GM12892 (cell line): ENCODE measurements around the gene FGF22.
"Not testable (repeated sequence)": the region's sequence is repeated elsewhere in the genome, so short reads cannot be mapped to it uniquely, and the experiment has no call there.

Source experiments
- DNase-seq: peaks from one replicate; pipeline ENCODE4 v3.0.0; 2011; ENCODE audit not compliant: insufficient read length
- FAIRE-seq: peaks from 2 replicates; lab custom pipeline; 2011; peaks lifted over from hg19 to GRCh38; lab: Jason Lieb, UNC
- POLR2A ChIP-seq: IDR thresholded peaks from 2 replicates; pipeline ENCODE4 v1.6.1; 2011; ENCODE audit warnings: low read depth, low read length, control low read depth
- POLR2AphosphoS5 ChIP-seq: IDR thresholded peaks from 2 replicates; pipeline ENCODE4 v1.6.1; 2011; ENCODE audit warnings: low read depth, low read length, control low read depth
- TAF1 ChIP-seq: IDR thresholded peaks from 2 replicates; pipeline ENCODE4 v1.6.1; 2011; ENCODE audit warnings: low read depth, mild to moderate bottlenecking, control low read depth, low read length, borderline replicate concordance

Gene FGF22

GRCh38 chr19:597406-598315 lies 42.0 kb upstream of the FGF22 start:
- FAIRE-seq: no peak
- DNase-seq: no peak
- TF ChIP-seq TAF1 (no peak), POLR2AphosphoS5 (no peak)

GRCh38 chr19:601310-601709 lies 38.4 kb upstream of the FGF22 start:
- DNase-seq (no peak), FAIRE-seq (no peak)
- no peak for TF ChIP-seq TAF1
- TF ChIP-seq POLR2A: no peak
- TF ChIP-seq POLR2AphosphoS5: no peak

DNA sequence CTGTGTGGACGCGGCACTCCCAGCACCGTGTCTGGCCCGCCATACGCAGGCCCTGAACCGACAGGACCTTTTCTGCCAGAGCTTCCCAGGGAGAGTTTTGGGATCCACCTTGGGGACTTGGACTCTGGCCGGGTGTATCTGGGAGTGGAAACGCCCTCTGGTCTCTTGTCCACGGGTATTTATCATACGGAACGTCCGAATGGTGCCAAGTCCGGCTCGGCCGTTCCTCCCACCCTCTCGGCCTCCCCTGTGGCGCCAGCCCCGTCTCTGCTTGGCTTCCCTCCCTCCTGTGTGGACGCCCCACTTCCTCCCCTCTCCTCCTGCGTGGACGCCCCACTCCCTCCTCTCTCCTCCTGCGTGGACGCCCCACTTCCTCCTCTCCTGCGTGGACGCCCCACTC lies 37.9 kb upstream of the FGF22 start:
- DNase-seq (no peak), FAIRE-seq (no peak)
- TF ChIP-seq POLR2A (no peak), POLR2AphosphoS5 (no peak)

- no peak for TF ChIP-seq POLR2A
- TF ChIP-seq POLR2AphosphoS5: no peak
- no peak for TF ChIP-seq TAF1
- no peak for FAIRE-seq
These were observed 37.0 kb upstream of the FGF22 start for GRCh38 chr19:602391-603301.

GRCh38 chr19:603302-603639 lies 36.4 kb upstream of the FGF22 start:
- DNase-seq, FAIRE-seq: not testable (repeated sequence)

More at GRCh38 chr19:602391-603301, 37.0 kb upstream of the FGF22 start:
- DNase-seq: no peak

DNA sequence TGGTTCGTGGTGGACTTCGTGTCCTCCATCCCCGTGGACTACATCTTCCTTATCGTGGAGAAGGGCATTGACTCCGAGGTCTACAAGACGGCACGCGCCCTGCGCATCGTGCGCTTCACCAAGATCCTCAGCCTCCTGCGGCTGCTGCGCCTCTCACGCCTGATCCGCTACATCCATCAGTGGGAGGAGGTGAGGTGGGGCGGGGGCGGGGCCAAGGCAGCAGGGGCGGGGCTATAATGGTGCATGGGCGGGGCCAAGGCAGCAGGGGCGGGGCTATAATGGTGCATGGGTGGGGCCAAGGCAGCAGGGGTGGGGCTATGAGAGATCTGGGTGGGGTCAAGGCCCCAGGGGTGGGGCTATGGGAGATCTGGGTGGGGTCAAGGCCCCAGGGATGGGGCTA lies 35.9 kb upstream of the FGF22 start:
- FAIRE-seq: not testable (repeated sequence)

DNA sequence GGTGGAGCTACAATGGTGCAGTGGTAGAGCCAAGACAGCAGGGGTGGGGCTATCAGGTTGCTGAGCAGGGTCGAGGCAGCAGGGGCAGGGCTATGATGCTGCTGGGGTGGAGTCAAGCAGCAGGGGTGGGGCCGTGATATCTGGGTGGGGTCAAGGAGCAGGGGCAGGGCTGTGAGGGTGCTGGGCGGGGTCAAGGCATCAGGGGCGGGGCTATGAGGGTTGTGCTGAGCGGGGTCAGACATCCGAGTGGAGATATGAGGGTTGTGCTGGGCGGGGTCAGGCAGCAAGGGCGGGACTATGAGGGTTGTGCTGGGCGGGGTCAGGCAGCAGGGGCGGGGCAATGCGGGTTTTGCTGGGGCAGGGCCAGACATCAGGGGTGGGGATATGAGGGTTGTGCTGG lies 35.3 kb upstream of the FGF22 start:
- TF ChIP-seq TAF1 (no peak), POLR2A (no peak), POLR2AphosphoS5 (no peak)
- FAIRE-seq (peak; percentile 46), DNase-seq (peak; percentile 57)

More for the DNA sequence above, 35.9 kb upstream of the FGF22 start:
- not testable (repeated sequence) for DNase-seq

GRCh38 chr19:605061-605971 lies 34.4 kb upstream of the FGF22 start:
- FAIRE-seq, DNase-seq: not testable (repeated sequence)

GRCh38 chr19:607301-608154 lies 32.2 kb upstream of the FGF22 start:
- FAIRE-seq: no peak
- no peak for DNase-seq
- TF ChIP-seq POLR2A (no peak), POLR2AphosphoS5 (no peak), TAF1 (no peak)

DNA sequence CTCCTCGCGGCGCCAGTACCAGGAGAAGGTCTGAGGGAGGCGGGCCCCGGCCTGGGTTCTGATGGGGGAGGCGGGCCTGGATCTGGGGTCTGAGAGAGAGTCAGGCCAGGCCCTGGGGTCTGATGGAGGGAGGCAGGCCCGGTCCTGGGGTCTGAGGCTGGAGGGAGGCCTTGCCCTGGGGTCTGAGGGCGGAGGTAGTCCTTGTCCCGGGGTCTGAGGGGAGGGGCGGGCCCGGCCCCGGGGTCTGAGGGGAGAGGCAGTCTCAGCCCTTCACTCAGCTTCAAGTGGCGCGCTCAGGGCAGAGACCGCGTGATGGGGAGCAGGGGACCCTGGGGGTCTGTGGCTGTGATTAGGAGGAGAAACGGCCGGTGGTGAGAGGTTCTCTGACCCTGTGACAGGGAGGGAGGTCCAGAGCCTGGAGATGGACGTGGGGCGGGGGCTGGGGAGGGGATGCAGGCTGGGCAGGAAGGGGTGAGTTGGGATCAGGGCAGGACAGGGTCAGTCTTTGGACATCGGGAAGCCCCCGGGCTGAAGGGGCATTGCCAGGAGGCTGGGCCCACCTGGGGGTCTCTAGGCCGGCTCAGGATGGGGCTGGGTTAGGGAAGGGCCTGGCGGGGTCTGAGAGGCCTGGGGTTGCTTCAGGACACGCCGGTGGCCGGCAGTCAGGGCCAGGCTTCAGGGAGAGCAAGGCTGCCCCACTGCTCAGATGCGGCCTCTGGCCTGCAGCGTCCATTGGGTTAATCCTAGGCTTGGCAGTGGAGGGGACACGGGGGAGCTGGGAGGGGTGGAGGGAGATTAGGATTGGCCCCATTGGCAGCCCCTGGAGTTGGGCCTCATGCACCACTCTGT lies 31.3 kb upstream of the FGF22 start:
- TF ChIP-seq POLR2AphosphoS5: no peak
- FAIRE-seq: no peak
- DNase-seq: no peak
